H9 (cell line): ENCODE results near the gene CTDSPL. TPM values are rescaled to one million over a fixed set of nuclear protein-coding genes. Genes with fewer than 3 reads are reported as not detected.
A peak's percentile ranks its signal among the peaks of the same experiment; 100 is the strongest.

Experiments
- DNase-seq: peaks from one replicate; pipeline ENCODE4 v3.0.0-alpha.2; 2017
- H2AFZ ChIP-seq: one replicate; pipeline ENCODE4 v1.6.1; 2013; ENCODE audit warnings: mild to moderate bottlenecking, low read length, control low read depth, moderate library complexity
- H2AK5ac ChIP-seq: 2 replicates; pipeline ENCODE4 v1.6.1; 2013; ENCODE audit warnings: low read length, control low read depth, mixed read lengths; ENCODE audit not compliant: insufficient read length
- H2BK120ac ChIP-seq: one replicate; pipeline ENCODE4 v1.6.1; 2013; ENCODE audit warnings: low read depth, mild to moderate bottlenecking, low read length, control low read depth, inconsistent platforms; ENCODE audit not compliant: poor library complexity, severe bottlenecking
- H2BK12ac ChIP-seq: 2 replicates; pipeline ENCODE4 v1.6.1; 2013; ENCODE audit warnings: low read length, control low read depth, mixed read lengths, low read depth; ENCODE audit not compliant: insufficient read length
- H2BK15ac ChIP-seq: 2 replicates; pipeline ENCODE4 v1.6.1; 2013; ENCODE audit warnings: low read depth, low read length, control low read depth
- H2BK20ac ChIP-seq: one replicate; pipeline ENCODE4 v1.6.1; 2013; ENCODE audit warnings: low read depth, mild to moderate bottlenecking, low read length, control low read depth, inconsistent platforms; ENCODE audit not compliant: poor library complexity, severe bottlenecking
- H2BK5ac ChIP-seq: 2 replicates; pipeline ENCODE4 v1.6.1; 2013; ENCODE audit warnings: low read length, control low read depth, mixed read lengths; ENCODE audit not compliant: insufficient read length
- H3K14ac ChIP-seq: 2 replicates; pipeline ENCODE4 v1.6.1; 2013; ENCODE audit warnings: low read length, control low read depth; ENCODE audit not compliant: insufficient read depth
- H3K18ac ChIP-seq: 2 replicates; pipeline ENCODE4 v1.6.1; 2013; ENCODE audit warnings: low read depth, mild to moderate bottlenecking, mixed read lengths, low read length, control low read depth; ENCODE audit not compliant: insufficient read length
- H3K23ac ChIP-seq: 2 replicates; pipeline ENCODE4 v1.6.1; 2013; ENCODE audit warnings: low read length, control low read depth, mixed read lengths, low read depth; ENCODE audit not compliant: insufficient read length
- H3K23me2 ChIP-seq: 2 replicates; pipeline ENCODE4 v1.6.1; 2013; ENCODE audit warnings: low read depth, mild to moderate bottlenecking, mixed read lengths, low read length, control low read depth; ENCODE audit not compliant: insufficient read length, poor library complexity, severe bottlenecking
- H3K27ac ChIP-seq: 2 replicates; pipeline ENCODE4 v1.5.1; 2013; ENCODE audit warnings: low read length, control low read depth, mixed read lengths, low read depth; ENCODE audit not compliant: insufficient read length
- H3K27me3 ChIP-seq: 2 replicates; pipeline ENCODE4 v1.6.1; 2013; ENCODE audit warnings: low read length, control low read depth, inconsistent platforms; ENCODE audit not compliant: insufficient read depth
- H3K4ac ChIP-seq: 2 replicates; pipeline ENCODE4 v1.6.1; 2013; ENCODE audit warnings: low read depth, mild to moderate bottlenecking, control low read depth, inconsistent platforms, low read length, moderate library complexity
- H3K4me1 ChIP-seq: 2 replicates; pipeline ENCODE4 v1.6.1; 2013; ENCODE audit warnings: low read length, control low read depth, inconsistent platforms; ENCODE audit not compliant: insufficient read depth
- H3K4me2 ChIP-seq: 2 replicates; pipeline ENCODE4 v1.6.1; 2013; ENCODE audit warnings: low read length, control low read depth, mixed read lengths; ENCODE audit not compliant: insufficient read length, insufficient read depth
- H3K56ac ChIP-seq: 2 replicates; pipeline ENCODE4 v1.6.1; 2013; ENCODE audit warnings: low read depth, mild to moderate bottlenecking, mixed read lengths, low read length, control low read depth; ENCODE audit not compliant: insufficient read length
- H3K79me1 ChIP-seq: 2 replicates; pipeline ENCODE4 v1.6.1; 2013; ENCODE audit warnings: low read depth, mild to moderate bottlenecking, moderate library complexity, low read length, control low read depth, inconsistent platforms; ENCODE audit not compliant: insufficient read depth, poor library complexity, severe bottlenecking
- H3K79me2 ChIP-seq: 2 replicates; pipeline ENCODE4 v1.6.1; 2013; ENCODE audit warnings: low read length, control low read depth, inconsistent platforms; ENCODE audit not compliant: insufficient read depth
- H3K9ac ChIP-seq: 2 replicates; pipeline ENCODE4 v1.6.1; 2013; ENCODE audit warnings: low read length, control low read depth, mixed read lengths; ENCODE audit not compliant: insufficient read length; ENCODE audit errors: extremely low read depth
- H3K9me3 ChIP-seq: one replicate; pipeline ENCODE4 v1.6.1; 2013; ENCODE audit warnings: low read depth, low read length, inconsistent platforms; ENCODE audit not compliant: control insufficient read depth
- H3T11ph ChIP-seq: one replicate; pipeline ENCODE4 v1.6.1; 2013; ENCODE audit warnings: mild to moderate bottlenecking, low read length, control low read depth, inconsistent platforms
- H4K20me1 ChIP-seq: one replicate; pipeline ENCODE4 v1.6.1; 2013; ENCODE audit not compliant: control insufficient read depth, insufficient read length, insufficient read depth
- H4K5ac ChIP-seq: 2 replicates; pipeline ENCODE4 v1.6.1; 2013; ENCODE audit warnings: low read depth, mild to moderate bottlenecking, mixed read lengths, low read length, control low read depth; ENCODE audit not compliant: insufficient read length
- H4K8ac ChIP-seq: replicated peaks from 2 replicates; pipeline ENCODE4 v1.6.1; 2013; ENCODE audit warnings: low read length, control low read depth, mixed read lengths, low read depth; ENCODE audit not compliant: insufficient read length
- H4K91ac ChIP-seq: 2 replicates; pipeline ENCODE4 v1.6.1; 2013; ENCODE audit warnings: low read depth, mild to moderate bottlenecking, moderate library complexity, mixed read lengths, low read length, control low read depth; ENCODE audit not compliant: insufficient read length
- H3K27ac Mint-ChIP-seq, 3 experiments: 2 replicates in 2 of 3; 3 replicates in 1 of 3; pipeline ENCODE4 v1.8.0; 2020 to 2021; ENCODE audit warnings: mixed read lengths in 3 of 3, mild to moderate bottlenecking in 1 of 3, moderate library complexity in 1 of 3
- H3K27me3 Mint-ChIP-seq: 2 replicates; pipeline ENCODE4 v1.8.0; 2021; ENCODE audit warnings: low read depth, mild to moderate bottlenecking, moderate library complexity, mixed read lengths
- H3K36me3 Mint-ChIP-seq, 3 experiments: 2 replicates in 2 of 3; 3 replicates in 1 of 3; pipeline ENCODE4 v1.8.0; 2020 to 2021; ENCODE audit warnings: low read depth in 3 of 3, mixed read lengths in 3 of 3; ENCODE audit not compliant: insufficient read depth in 1 of 3
- H3K4me1 Mint-ChIP-seq, 2 experiments: 2 replicates each; pipeline ENCODE4 v1.8.0; 2020; ENCODE audit warnings: mixed read lengths in 2 of 2
- H3K4me3 Mint-ChIP-seq, 2 experiments: 2 replicates in 1 of 2; 3 replicates in 1 of 2; pipeline ENCODE4 v1.8.0; 2020 to 2021; ENCODE audit warnings: mild to moderate bottlenecking in 2 of 2, mixed read lengths in 2 of 2, moderate library complexity in 1 of 2
- H3K9me3 Mint-ChIP-seq, 2 experiments: 2 replicates in 1 of 2; 3 replicates in 1 of 2; pipeline ENCODE4 v1.8.0; 2020; ENCODE audit warnings: mild to moderate bottlenecking in 2 of 2, mixed read lengths in 2 of 2, moderate library complexity in 1 of 2
- CTCF ChIP-seq: fragments of 200-600 bp; sonication (generic); conservative IDR thresholded peaks from 3 replicates; pipeline ENCODE4 v1.8.0; 2021; ENCODE audit warnings: antibody characterized with exemption, mild to moderate bottlenecking
- WGBS: extraction: QIAGEN DNeasy Blood & Tissue Kit; methylation state at CpG from one replicate; pipeline ENCODE4 v1.1.7; 2013; ENCODE audit warnings: missing lambda C conversion rate, low lambda C conversion rate, mixed read lengths; ENCODE audit not compliant: insufficient read length; ENCODE audit errors: extremely low coverage; 5-methylcytosine and 5-hydroxymethylcytosine counted together
- total RNA-seq: library from RNA; stranded (reverse); gene quantifications from 2 replicates; pipeline ENCODE4 v1.2.1, GENCODE V29; 2021

The CTDSPL gene
- total RNA-seq, 1 experiment from 2014 or later = 20.8 TPM

- Histone ChIP-seq H2BK20ac (no peak overlapping the region), H3K9ac (no peak overlapping the region), H3K27ac (no peak overlapping the region), H2BK12ac (no peak overlapping the region), H4K5ac (no peak overlapping the region), H3K18ac (no peak overlapping the region), H2AFZ (no peak overlapping the region), H4K8ac (no peak overlapping the region), H2AK5ac (no peak overlapping the region), H3K4ac (no peak overlapping the region), H3K4me1 (no peaks in the 10 kb centered on the region), H3K23ac (no peak overlapping the region), H3T11ph (no peak overlapping the region), H3K4me2 (no peak overlapping the region), H4K91ac (no peak overlapping the region), H4K20me1 (no peaks in the 10 kb centered on the region), H2BK5ac (no peak overlapping the region), H3K9me3 (no peaks in the 10 kb centered on the region), H3K79me2 (no peaks in the 10 kb centered on the region), H3K23me2 (no peaks in the 10 kb centered on the region), H2BK15ac (no peak overlapping the region), H3K56ac (no peak overlapping the region), H3K79me1 (no peaks in the 10 kb centered on the region), H2BK120ac (no peak overlapping the region), H3K14ac (no peak overlapping the region), H3K27me3 (no peaks in the 10 kb centered on the region)
- TF ChIP-seq CTCF = no peak
- Mint-ChIP-seq H3K36me3 (peaks cover 3 to 14% (median 9%) of the 10 kb centered on the region in 3 experiments; a peak in 6 of 7 replicates), H3K4me1 (peaks cover 0 to 2% of the 10 kb centered on the region in 2 experiments; a peak in 2 of 4 replicates), H3K9me3 (no peaks in the 10 kb centered on the region), H3K4me3 (no peak overlapping the region), H3K27ac (peak overlapping the region in 1 of 3 experiments; percentile 5; a peak in 2 of 7 replicates), H3K27me3 (no peaks in the 10 kb centered on the region)
- WGBS = no CpG with 5 or more reads among the region's 8 CpGs
- no peak for DNase-seq
These were observed 118.1 kb downstream of the CTDSPL start for GRCh38 chr3:37979541-37980461.
